CD4-positive, alpha-beta T cell treated with Interleukin-21 for 1 hour (primary cell): ENCODE measurements around the gene CREB3L1.
"Not testable (repeated sequence)": the region's sequence is repeated elsewhere in the genome, so short reads cannot be mapped to it uniquely, and the experiment has no call there.

Source experiments
- DNase-seq: peaks from one replicate; pipeline ENCODE4 v3.0.0-alpha.2; 2020

Gene CREB3L1

DNA sequence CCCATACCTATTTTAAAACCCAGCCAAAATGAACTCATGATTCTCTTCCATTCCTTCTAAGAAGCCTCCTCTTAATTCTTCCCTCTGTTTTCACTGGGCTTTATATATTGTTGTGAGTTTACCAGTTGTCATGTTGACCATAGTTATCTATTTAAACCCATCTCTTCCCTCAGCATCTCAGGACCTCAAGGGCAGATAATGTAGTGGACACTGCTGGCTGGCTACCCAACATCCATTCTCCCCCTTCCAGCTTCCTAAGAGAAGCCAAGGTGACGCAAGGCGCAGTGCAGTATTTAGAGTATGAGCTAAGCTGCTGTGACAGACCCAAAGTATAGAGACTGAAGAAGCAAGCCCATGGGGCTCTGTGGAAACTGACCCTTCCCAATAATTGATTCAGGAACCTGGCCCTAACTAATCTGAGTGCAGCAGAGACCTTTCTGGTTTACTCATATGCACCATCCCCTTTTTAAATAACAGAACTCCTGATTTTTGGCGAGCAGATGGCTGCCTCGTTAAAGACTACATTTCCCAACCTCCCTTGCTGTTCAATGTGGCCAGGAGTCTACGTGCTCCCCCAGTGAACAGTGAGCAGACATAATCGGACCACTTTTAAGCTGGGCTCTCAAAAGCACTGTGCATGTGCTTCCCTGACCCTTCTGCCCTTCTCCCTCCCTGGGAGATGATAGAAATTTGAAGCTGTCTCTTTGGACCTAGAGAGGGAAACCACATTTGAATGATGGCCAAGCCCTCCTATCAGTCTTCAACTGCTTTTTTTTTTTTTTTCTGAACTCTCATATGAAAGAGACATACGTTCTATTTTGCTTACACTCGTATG, 28.1 kb upstream of the CREB3L1 start:
- no peak for DNase-seq

DNA sequence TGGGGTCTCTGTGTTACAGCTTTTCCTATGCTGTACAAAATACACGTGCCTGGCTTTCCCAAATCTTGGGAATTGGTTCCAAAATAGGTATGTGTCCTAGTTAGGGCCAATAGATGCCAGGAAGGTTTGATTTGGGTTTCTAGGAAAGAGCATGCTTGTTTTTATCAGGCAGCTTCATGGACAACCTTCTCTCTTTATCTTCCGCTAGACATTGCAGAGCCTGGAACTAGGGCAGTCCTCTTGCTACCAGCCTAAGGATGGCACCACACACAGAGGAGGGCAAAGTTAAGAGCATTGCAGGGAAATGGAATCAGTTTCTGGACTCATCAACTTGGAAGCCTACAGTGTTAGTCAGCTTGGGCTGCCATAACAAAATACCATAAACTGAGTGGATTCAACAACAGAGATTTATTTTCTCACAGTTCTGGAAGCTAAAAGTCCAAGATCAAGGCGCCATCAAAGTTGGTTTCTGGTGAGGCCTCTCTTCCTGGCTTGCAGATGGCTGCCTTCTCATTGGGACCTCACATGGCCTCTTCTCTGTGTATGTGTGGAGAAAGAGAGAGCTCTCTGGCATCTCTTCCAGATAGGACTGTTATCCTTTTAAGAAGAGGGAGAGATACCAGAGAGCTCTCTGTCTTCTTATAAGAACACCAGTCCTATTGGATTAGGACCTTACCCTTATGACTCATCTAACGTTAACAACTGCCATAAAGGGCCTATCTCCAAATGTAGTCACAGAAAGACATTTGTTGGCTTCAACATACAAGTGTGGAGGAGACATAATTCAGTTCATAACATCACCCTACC, 27.3 kb upstream of the CREB3L1 start:
- DNase-seq, result no peak

DNA sequence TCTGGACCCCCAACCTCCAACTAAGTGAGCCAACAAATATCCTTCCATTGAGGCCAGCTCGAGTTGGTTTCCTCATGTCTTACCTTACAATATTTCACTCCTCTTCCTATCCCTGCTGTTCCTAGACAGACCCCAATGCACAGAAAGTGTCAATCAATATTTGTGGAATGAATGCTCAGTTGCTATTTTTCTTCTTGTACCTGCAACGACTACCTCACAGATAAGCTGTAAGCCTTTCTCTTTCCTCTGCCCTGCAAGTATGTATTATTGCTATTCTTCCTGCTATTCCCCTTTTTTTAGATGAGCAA, 26.8 kb upstream of the CREB3L1 start:
- DNase-seq, result no peak

DNA sequence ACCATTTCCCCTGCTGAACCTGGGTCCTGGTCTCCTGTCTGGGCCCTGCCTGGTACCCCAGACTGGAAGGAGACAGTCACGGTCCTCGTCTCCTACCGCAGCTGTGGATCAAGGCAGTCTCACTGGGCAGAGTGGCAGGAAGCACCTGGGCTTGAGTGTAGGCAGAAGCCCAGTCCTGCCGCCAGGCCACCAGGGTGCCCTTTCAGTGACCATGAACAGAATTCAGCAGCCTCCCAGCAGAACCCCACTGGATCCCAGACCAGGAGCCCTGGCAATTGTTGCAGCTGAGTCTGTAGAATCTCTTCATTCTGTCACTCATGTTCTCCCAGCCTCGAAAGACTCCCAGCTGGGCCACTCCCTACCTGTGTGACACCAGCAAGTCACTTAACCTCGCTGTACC, 25.5 kb upstream of the CREB3L1 start:
- no peak for DNase-seq

GRCh38 chr11:46252373-46252914, 25.0 kb upstream of the CREB3L1 start:
- no peak for DNase-seq

DNA sequence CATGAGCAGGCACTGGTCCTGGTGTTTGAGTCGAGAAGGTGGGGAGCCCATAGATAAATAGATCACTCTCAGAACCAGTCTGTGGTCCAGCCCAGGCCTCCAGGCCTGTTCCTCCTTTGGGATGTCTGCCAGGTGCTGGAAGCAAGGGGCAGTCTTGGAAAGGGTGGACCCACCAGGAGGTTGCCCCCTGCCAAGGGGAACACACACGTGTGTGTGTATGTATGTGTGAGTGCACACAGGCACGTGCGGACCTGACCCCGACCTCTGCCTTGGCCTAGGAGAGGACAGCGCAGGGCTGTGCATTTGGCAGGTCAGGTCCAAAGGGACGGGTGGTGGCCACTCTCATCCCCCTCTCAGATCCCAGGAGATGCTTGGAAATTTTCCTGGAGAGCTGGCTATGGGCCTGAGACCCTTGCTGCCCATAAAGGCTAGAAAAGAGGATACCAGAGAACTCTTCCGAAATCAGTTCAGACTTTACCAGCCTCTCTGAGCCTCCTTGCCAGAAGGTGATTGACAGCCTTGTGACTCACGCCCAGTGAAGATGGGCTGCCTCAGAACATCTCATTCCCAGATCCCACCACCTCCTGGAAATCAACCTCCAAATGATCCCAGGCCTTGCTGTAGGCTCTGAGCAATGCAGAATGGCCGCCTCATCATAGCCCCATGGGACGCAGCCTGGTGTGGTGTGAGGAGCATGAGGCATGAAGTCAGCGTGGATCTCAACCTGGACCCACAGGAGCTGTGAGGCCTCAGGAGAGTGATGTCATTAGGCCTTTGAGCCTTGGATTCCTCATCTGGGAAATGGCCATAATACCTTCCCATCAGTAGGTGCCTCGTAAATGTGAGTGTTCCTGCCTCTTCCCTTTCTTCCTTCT, 24.0 kb upstream of the CREB3L1 start:
- no peak for DNase-seq

GRCh38 chr11:46254133-46254491, 23.4 kb upstream of the CREB3L1 start:
- no peak for DNase-seq

DNA sequence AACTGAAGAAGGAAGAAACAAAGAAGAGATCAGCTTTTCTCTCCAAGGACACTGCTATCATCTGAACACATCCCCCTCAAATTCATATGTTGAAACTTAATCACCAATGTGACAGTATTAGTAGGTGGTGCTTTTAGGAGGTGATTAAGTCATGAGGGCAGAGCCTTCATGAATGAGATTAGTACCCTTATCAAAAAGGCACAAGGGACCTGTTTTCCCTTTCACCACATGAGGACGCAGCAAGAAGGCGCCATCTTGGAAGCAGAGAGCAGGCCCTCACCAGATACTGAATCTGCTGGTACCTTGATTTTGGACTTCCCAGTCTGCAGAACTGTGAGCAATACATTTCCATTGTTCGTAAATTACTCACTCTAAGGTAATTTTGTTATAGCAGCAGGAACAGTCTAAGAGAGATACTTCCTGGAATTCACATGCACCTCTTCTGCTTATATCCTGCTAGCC, 20.9 kb upstream of the CREB3L1 start:
- DNase-seq, result no peak

- DNase-seq, result not testable (repeated sequence)
Measured at GRCh38 chr11:46259347-46259746, 18.1 kb upstream of the CREB3L1 start.

GRCh38 chr11:46259971-46260560, 17.4 kb upstream of the CREB3L1 start:
- no peak for DNase-seq

GRCh38 chr11:46263120-46263519, 14.3 kb upstream of the CREB3L1 start:
- DNase-seq, result no peak

- no peak for DNase-seq
Measured at GRCh38 chr11:46264030-46264429, 13.4 kb upstream of the CREB3L1 start.

DNA sequence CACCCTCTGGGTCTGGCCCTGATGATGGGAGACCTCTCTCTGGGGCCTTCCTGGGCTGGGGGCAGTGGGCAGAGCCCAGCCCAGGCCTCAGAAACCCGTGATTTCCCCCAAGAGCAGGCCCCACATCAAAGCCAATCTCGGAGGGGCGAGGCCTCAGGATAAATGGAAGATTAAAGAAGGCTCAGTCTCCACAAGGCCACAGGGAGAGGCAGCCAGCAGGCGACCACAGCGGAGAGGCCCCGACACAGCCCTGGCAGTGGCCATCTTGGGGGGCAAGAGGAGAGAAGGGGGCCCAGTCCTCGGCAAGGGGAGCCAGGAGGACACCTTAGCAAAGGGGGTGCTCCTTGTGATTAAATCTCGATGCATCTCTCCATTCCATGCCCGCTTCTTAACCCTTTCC, 12.5 kb upstream of the CREB3L1 start:
- no peak for DNase-seq

GRCh38 chr11:46265764-46266163, 11.7 kb upstream of the CREB3L1 start:
- DNase-seq, result no peak

GRCh38 chr11:46267930-46268329, 9.5 kb upstream of the CREB3L1 start:
- DNase-seq, result no peak

- no peak for DNase-seq
Measured at GRCh38 chr11:46270684-46271083, 6.8 kb upstream of the CREB3L1 start.

DNA sequence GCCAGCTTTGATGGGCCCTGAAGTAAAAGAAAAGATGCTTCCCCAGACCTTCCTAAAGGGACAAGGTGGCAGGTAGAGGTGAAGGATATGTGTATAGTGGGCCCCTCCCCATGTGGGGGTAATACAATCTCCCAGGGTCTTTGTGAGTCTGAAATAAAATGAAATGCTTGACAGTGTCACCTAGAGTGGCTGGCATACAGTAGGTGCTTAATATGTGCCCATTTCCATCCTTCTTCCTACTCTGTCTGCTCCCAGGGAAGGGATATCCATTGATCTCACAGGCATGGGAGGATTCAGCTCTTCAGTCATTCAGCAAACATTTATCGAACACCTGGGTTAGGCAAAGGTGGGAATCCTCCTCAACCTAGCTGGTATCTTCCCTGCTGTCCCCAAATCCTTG, 6.1 kb upstream of the CREB3L1 start:
- no peak for DNase-seq

DNA sequence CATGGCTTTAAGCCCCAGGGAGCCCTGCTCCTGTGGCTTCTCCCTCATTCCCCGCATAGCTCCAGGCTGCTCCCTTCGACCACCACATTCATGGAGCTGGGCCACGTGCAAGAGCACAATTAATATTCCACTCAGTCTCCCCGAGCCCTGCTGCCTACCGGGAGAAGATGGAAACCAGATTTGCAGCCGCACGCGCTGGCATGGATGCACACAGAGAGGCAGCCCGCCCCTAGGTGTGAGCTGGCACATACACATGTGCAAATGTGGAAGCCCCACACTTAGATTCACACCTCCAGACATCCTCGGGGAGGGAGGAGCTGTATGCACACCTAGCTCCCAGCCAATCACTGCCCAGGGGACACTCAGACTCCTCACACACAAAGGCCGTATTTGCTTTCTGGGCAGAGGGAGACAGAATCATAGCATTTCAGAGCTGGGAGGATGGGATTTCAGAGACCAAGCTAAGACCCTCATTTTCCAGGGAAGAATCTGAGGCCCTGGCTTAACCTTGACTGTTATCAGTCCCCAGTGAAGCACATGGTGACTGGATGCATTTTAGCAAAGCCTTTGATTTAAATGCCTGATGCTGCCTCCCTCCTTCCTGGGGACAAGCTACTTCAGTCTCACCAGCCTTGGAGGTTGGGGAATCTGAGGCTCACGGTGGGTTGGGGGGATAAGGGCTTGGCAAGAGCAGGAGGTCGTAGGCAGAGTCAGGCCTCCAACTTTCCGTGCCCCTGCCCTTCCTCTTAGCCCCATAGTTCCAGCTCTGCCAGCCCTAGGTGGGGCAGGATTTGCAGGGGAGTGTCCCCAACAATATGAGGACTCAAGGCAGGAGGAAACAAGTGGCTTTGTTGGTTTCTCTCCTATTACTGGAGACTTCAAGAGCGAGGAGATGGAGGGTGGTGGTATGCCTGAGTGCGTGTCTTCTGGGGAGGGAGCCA, 5.3 kb upstream of the CREB3L1 start:
- no peak for DNase-seq

GRCh38 chr11:46272816-46273427, 4.5 kb upstream of the CREB3L1 start:
- no peak for DNase-seq

- no peak for DNase-seq
Measured at GRCh38 chr11:46273511-46274205, 3.8 kb upstream of the CREB3L1 start.
